Measurements from ENCODE around the gene MSANTD7.
"Not testable (repeated sequence)": the region's sequence is repeated elsewhere in the genome, so short reads cannot be mapped to it uniquely, and the experiment has no call there.

Gene MSANTD7

GRCh38 chr10:14837757-14838581, at the start of gene MSANTD7, which contains the start of the genes CDNF and HSPA14:
Gene MSANTD7, plus strand, starts transcription at chr10:14838306. Its CDS starts 3,979 bp downstream, at chr10:14842285.
Gene CDNF, minus strand, starts transcription at chr10:14838037. Its CDS starts 91 bp downstream, at chr10:14837946.
Gene HSPA14, plus strand, starts transcription at chr10:14838306. Its CDS starts 97 bp downstream, at chr10:14838403.
- peak; percentile 99 for DNase-seq

GRCh38 chr10:14798636-14799035, 39.5 kb upstream of the MSANTD7 start:
- no peak for DNase-seq

- no peak for DNase-seq
Observed at GRCh38 chr10:14800397-14800796, 37.7 kb upstream of the MSANTD7 start.

- no peak for DNase-seq
Observed at GRCh38 chr10:14801723-14802122, 36.4 kb upstream of the MSANTD7 start.

- DNase-seq, result no peak
Observed at GRCh38 chr10:14803827-14804226, 34.3 kb upstream of the MSANTD7 start.

- no peak for DNase-seq
Observed at GRCh38 chr10:14806318-14806717, 31.8 kb upstream of the MSANTD7 start.

- DNase-seq, result no peak
Observed at GRCh38 chr10:14810969-14811953, 26.8 kb upstream of the MSANTD7 start.

GRCh38 chr10:14812271-14812670, 25.8 kb upstream of the MSANTD7 start:
- DNase-seq, result peak; percentile 11

GRCh38 chr10:14815681-14816080, 22.4 kb upstream of the MSANTD7 start:
- DNase-seq, result no peak

- not testable (repeated sequence) for DNase-seq
Observed at GRCh38 chr10:14816717-14817116, 21.4 kb upstream of the MSANTD7 start.

GRCh38 chr10:14820010-14820774, 17.9 kb upstream of the MSANTD7 start:
- peak; percentile 60 for DNase-seq

GRCh38 chr10:14820775-14821154, 17.3 kb upstream of the MSANTD7 start:
- no peak for DNase-seq

GRCh38 chr10:14821635-14822375, 16.3 kb upstream of the MSANTD7 start:
- no peak for DNase-seq

- peak; percentile 35 for DNase-seq
Observed at GRCh38 chr10:14822879-14823755, 15.0 kb upstream of the MSANTD7 start.

- DNase-seq, result no peak
Observed at GRCh38 chr10:14823966-14824365, 14.1 kb upstream of the MSANTD7 start.

GRCh38 chr10:14826076-14826829, 11.9 kb upstream of the MSANTD7 start:
- no peak for DNase-seq

GRCh38 chr10:14833106-14833505, 5.0 kb upstream of the MSANTD7 start:
- DNase-seq, result no peak

- peak; percentile 38 for DNase-seq
Observed at GRCh38 chr10:14836208-14836607, 1.9 kb upstream of the MSANTD7 start.

GRCh38 chr10:14837003-14837756, 926 bp upstream of the MSANTD7 start:
- no peak for DNase-seq

All from fibroblast of upper back skin (primary cell).